IMR-90 (cell line): ENCODE results near the gene IFT81.

Source experiments
- CEBPB ChIP-seq: IDR thresholded peaks from 2 replicates; pipeline ENCODE4 v1.6.1; 2012; ENCODE audit warnings: low read depth, low read length, improper control_type of control experiment
- CHD1 ChIP-seq: IDR thresholded peaks from 2 replicates; pipeline ENCODE4 v1.6.1; 2012; ENCODE audit warnings: low read depth, low read length, improper control_type of control experiment
- FOS ChIP-seq: fragments of 150-350 bp; IDR thresholded peaks from 2 replicates; pipeline ENCODE4 v1.6.1; 2016; ENCODE audit warnings: low read depth, low read length
- MAFK ChIP-seq: IDR thresholded peaks from 2 replicates; pipeline ENCODE4 v1.6.1; 2012; ENCODE audit warnings: low read depth, low read length, improper control_type of control experiment
- MXI1 ChIP-seq: IDR thresholded peaks from 2 replicates; pipeline ENCODE4 v1.6.1; 2012; ENCODE audit warnings: low read depth, mild to moderate bottlenecking, low read length, moderate library complexity, borderline replicate concordance
- POLR2A ChIP-seq: IDR thresholded peaks from 2 replicates; pipeline ENCODE4 v1.6.1; 2012; ENCODE audit warnings: mild to moderate bottlenecking, low read depth, low read length
- RAD21 ChIP-seq: IDR thresholded peaks from 2 replicates; pipeline ENCODE4 v1.6.1; 2012; ENCODE audit warnings: low read length, improper control_type of control experiment
- RCOR1 ChIP-seq: IDR thresholded peaks from 2 replicates; pipeline ENCODE4 v1.6.1; 2012; ENCODE audit warnings: mild to moderate bottlenecking, low read length, improper control_type of control experiment; ENCODE audit not compliant: insufficient replicate concordance
- RFX5 ChIP-seq: IDR thresholded peaks from 2 replicates; pipeline ENCODE4 v1.8.0; 2012; ENCODE audit warnings: low read depth, mild to moderate bottlenecking, low read length, moderate library complexity
- SMC3 ChIP-seq: fragments of 150-350 bp; IDR thresholded peaks from 2 replicates; pipeline ENCODE4 v1.6.1; 2016; ENCODE audit warnings: low read depth, mild to moderate bottlenecking, antibody characterized with exemption, low read length, moderate library complexity
- TF ChIP-seq, protein P1 (sequence below): conservative IDR thresholded peaks from 2 replicates; pipeline ENCODE4 v1.5.1; 2012; ENCODE audit warnings: mild to moderate bottlenecking, low read depth, low read length, improper control_type of control experiment
- TF ChIP-seq, protein P2 (sequence below): fragments of 150-350 bp; IDR thresholded peaks from 2 replicates; pipeline ENCODE4 v1.6.1; 2016; ENCODE audit warnings: low read depth, mild to moderate bottlenecking, low read length, moderate library complexity, borderline replicate concordance
- TF ChIP-seq, protein P3 (sequence below): fragments of 150-350 bp; IDR thresholded peaks from 2 replicates; pipeline ENCODE4 v1.6.1; 2017; ENCODE audit warnings: mild to moderate bottlenecking, antibody characterized with exemption, low read length, low read depth

- TF ChIP-seq, protein P1, sequence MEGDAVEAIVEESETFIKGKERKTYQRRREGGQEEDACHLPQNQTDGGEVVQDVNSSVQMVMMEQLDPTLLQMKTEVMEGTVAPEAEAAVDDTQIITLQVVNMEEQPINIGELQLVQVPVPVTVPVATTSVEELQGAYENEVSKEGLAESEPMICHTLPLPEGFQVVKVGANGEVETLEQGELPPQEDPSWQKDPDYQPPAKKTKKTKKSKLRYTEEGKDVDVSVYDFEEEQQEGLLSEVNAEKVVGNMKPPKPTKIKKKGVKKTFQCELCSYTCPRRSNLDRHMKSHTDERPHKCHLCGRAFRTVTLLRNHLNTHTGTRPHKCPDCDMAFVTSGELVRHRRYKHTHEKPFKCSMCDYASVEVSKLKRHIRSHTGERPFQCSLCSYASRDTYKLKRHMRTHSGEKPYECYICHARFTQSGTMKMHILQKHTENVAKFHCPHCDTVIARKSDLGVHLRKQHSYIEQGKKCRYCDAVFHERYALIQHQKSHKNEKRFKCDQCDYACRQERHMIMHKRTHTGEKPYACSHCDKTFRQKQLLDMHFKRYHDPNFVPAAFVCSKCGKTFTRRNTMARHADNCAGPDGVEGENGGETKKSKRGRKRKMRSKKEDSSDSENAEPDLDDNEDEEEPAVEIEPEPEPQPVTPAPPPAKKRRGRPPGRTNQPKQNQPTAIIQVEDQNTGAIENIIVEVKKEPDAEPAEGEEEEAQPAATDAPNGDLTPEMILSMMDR, result peak; percentile 49
- TF ChIP-seq MXI1 (no peak), POLR2A (no peak), RCOR1 (no peak), RAD21 (peak; percentile 56), CHD1 (no peak), MAFK (no peak), RFX5 (no peak), FOS (no peak), CEBPB (no peak), SMC3 (peak; percentile 50)
- TF ChIP-seq, protein P2, sequence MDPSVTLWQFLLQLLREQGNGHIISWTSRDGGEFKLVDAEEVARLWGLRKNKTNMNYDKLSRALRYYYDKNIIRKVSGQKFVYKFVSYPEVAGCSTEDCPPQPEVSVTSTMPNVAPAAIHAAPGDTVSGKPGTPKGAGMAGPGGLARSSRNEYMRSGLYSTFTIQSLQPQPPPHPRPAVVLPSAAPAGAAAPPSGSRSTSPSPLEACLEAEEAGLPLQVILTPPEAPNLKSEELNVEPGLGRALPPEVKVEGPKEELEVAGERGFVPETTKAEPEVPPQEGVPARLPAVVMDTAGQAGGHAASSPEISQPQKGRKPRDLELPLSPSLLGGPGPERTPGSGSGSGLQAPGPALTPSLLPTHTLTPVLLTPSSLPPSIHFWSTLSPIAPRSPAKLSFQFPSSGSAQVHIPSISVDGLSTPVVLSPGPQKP, result no peak
- TF ChIP-seq, protein P3, sequence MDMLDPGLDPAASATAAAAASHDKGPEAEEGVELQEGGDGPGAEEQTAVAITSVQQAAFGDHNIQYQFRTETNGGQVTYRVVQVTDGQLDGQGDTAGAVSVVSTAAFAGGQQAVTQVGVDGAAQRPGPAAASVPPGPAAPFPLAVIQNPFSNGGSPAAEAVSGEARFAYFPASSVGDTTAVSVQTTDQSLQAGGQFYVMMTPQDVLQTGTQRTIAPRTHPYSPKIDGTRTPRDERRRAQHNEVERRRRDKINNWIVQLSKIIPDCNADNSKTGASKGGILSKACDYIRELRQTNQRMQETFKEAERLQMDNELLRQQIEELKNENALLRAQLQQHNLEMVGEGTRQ, result peak; percentile 95
These were observed 21.9 kb upstream of the IFT81 start for GRCh38 chr12:110102255-110102654.
